AG10803 (cell line): ENCODE measurements around the gene NRN1L.

Source experiments
- DNase-seq: peaks from one replicate; pipeline ENCODE4 v3.0.0; 2010; ENCODE audit warnings: low read depth
- H3K4me3 ChIP-seq: 2 replicates; pipeline ENCODE4 v1.5.1; 2011; ENCODE audit warnings: mild to moderate bottlenecking, low read length, control low read depth
- CTCF ChIP-seq: conservative IDR thresholded peaks from 2 replicates; pipeline ENCODE4 v1.5.1; 2011; ENCODE audit warnings: mild to moderate bottlenecking, low read length, control low read depth, inconsistent platforms

Gene NRN1L

GRCh38 chr16:67883146-67883871 is 1.4 kb upstream of the NRN1L start:
- peak; percentile 41 for DNase-seq
- no peak for TF ChIP-seq CTCF

GRCh38 chr16:67883872-67884261 is 818 bp upstream of the NRN1L start:
- peak; percentile 70 for TF ChIP-seq CTCF
- no peak overlapping the region for H3K4me3 ChIP-seq
- DNase-seq = no peak

More at GRCh38 chr16:67883146-67883871, 1.4 kb upstream of the NRN1L start:
- H3K4me3 ChIP-seq = no peak overlapping the region

- DNase-seq = no peak
- no peak for TF ChIP-seq CTCF
- no peak overlapping the region for H3K4me3 ChIP-seq
These were observed 860 bp downstream of the NRN1L start for GRCh38 chr16:67885545-67885944.

- no peak for DNase-seq
- TF ChIP-seq CTCF = no peak
- no peak overlapping the region for H3K4me3 ChIP-seq
These were observed 1.3 kb downstream of the NRN1L start for GRCh38 chr16:67885976-67886375.

GRCh38 chr16:67886387-67886786 is 1.7 kb downstream of the NRN1L start:
- H3K4me3 ChIP-seq = no peak overlapping the region

GRCh38 chr16:67888331-67888730 is 3.6 kb downstream of the NRN1L start:
- H3K4me3 ChIP-seq = no peak overlapping the region
- no peak for DNase-seq
- TF ChIP-seq CTCF = no peak

More at GRCh38 chr16:67886387-67886786, 1.7 kb downstream of the NRN1L start:
- no peak for DNase-seq
- no peak for TF ChIP-seq CTCF

GRCh38 chr16:67892375-67892774 is 7.7 kb downstream of the NRN1L start:
- H3K4me3 ChIP-seq = peak overlapping the region; percentile 64
- TF ChIP-seq CTCF = no peak
- DNase-seq = no peak
